Measurements from ENCODE around the gene CTTN.

The CTTN gene

GRCh38 chr11:70476669-70477068 is 78.3 kb downstream of the CTTN start:
- no peak overlapping the region for H3K4me3 Mint-ChIP-seq
- no peaks in the 10 kb centered on the region for H3K4me1 Mint-ChIP-seq
- no peak overlapping the region for H3K27ac Mint-ChIP-seq
- no peaks in the 10 kb centered on the region for H3K9me3 Mint-ChIP-seq
- H3K27me3 Mint-ChIP-seq = no peaks in the 10 kb centered on the region
- H3K36me3 Mint-ChIP-seq = no peaks in the 10 kb centered on the region

GRCh38 chr11:70477176-70477575 is 78.8 kb downstream of the CTTN start:
- Mint-ChIP-seq H3K4me3 (no peak overlapping the region), H3K36me3 (no peaks in the 10 kb centered on the region), H3K27me3 (no peaks in the 10 kb centered on the region), H3K27ac (no peak overlapping the region), H3K4me1 (no peaks in the 10 kb centered on the region), H3K9me3 (no peaks in the 10 kb centered on the region)

- H3K27ac Mint-ChIP-seq = no peak overlapping the region
- H3K9me3 Mint-ChIP-seq = no peaks in the 10 kb centered on the region
- H3K4me1 Mint-ChIP-seq = no peaks in the 10 kb centered on the region
- H3K36me3 Mint-ChIP-seq = no peaks in the 10 kb centered on the region
- no peak overlapping the region for H3K4me3 Mint-ChIP-seq
- H3K27me3 Mint-ChIP-seq = no peaks in the 10 kb centered on the region
Measured at GRCh38 chr11:70477609-70478008, 79.3 kb downstream of the CTTN start.

- H3K4me1 Mint-ChIP-seq = no peaks in the 10 kb centered on the region
- no peak overlapping the region for H3K27ac Mint-ChIP-seq
- H3K9me3 Mint-ChIP-seq = no peaks in the 10 kb centered on the region
- H3K27me3 Mint-ChIP-seq = no peaks in the 10 kb centered on the region
- H3K4me3 Mint-ChIP-seq = no peak overlapping the region
- H3K36me3 Mint-ChIP-seq = no peaks in the 10 kb centered on the region
Measured at GRCh38 chr11:70478166-70478890, 80.0 kb downstream of the CTTN start.

- no peak overlapping the region for H3K27ac Mint-ChIP-seq
- no peaks in the 10 kb centered on the region for H3K9me3 Mint-ChIP-seq
- H3K27me3 Mint-ChIP-seq = no peaks in the 10 kb centered on the region
- H3K4me3 Mint-ChIP-seq = no peak overlapping the region
- H3K4me1 Mint-ChIP-seq = no peaks in the 10 kb centered on the region
- no peaks in the 10 kb centered on the region for H3K36me3 Mint-ChIP-seq
Measured at GRCh38 chr11:70480711-70481110, 82.4 kb downstream of the CTTN start.

- H3K27me3 Mint-ChIP-seq = no peaks in the 10 kb centered on the region
- no peaks in the 10 kb centered on the region for H3K9me3 Mint-ChIP-seq
Measured at GRCh38 chr11:70481625-70482528, 83.5 kb downstream of the CTTN start.

GRCh38 chr11:70482529-70482917 is 84.2 kb downstream of the CTTN start:
- no peaks in the 10 kb centered on the region for H3K27me3 Mint-ChIP-seq

More at GRCh38 chr11:70481625-70482528, 83.5 kb downstream of the CTTN start:
- H3K4me1 Mint-ChIP-seq = no peaks in the 10 kb centered on the region
- no peaks in the 10 kb centered on the region for H3K36me3 Mint-ChIP-seq
- no peak overlapping the region for H3K27ac Mint-ChIP-seq
- H3K4me3 Mint-ChIP-seq = no peak overlapping the region

GRCh38 chr11:70483077-70483861 is 84.9 kb downstream of the CTTN start:
- no peaks in the 10 kb centered on the region for H3K9me3 Mint-ChIP-seq
- no peaks in the 10 kb centered on the region for H3K36me3 Mint-ChIP-seq
- H3K27ac Mint-ChIP-seq = no peak overlapping the region
- no peak overlapping the region for H3K4me3 Mint-ChIP-seq
- no peaks in the 10 kb centered on the region for H3K4me1 Mint-ChIP-seq
- no peaks in the 10 kb centered on the region for H3K27me3 Mint-ChIP-seq

More at GRCh38 chr11:70482529-70482917, 84.2 kb downstream of the CTTN start:
- no peaks in the 10 kb centered on the region for H3K9me3 Mint-ChIP-seq
- no peak overlapping the region for H3K4me3 Mint-ChIP-seq
- no peaks in the 10 kb centered on the region for H3K36me3 Mint-ChIP-seq
- H3K4me1 Mint-ChIP-seq = no peaks in the 10 kb centered on the region
- H3K27ac Mint-ChIP-seq = no peak overlapping the region

- Mint-ChIP-seq H3K27ac (no peak overlapping the region), H3K36me3 (no peaks in the 10 kb centered on the region), H3K4me1 (no peaks in the 10 kb centered on the region), H3K4me3 (no peak overlapping the region), H3K9me3 (no peaks in the 10 kb centered on the region), H3K27me3 (no peaks in the 10 kb centered on the region)
Measured at GRCh38 chr11:70483917-70484316, 85.6 kb downstream of the CTTN start.

GRCh38 chr11:70485326-70486025 is 87.1 kb downstream of the CTTN start:
- H3K9me3 Mint-ChIP-seq = no peaks in the 10 kb centered on the region
- H3K4me1 Mint-ChIP-seq = no peaks in the 10 kb centered on the region
- H3K4me3 Mint-ChIP-seq = no peak overlapping the region
- H3K27ac Mint-ChIP-seq = no peak overlapping the region
- H3K36me3 Mint-ChIP-seq = no peaks in the 10 kb centered on the region
- no peaks in the 10 kb centered on the region for H3K27me3 Mint-ChIP-seq

- H3K36me3 Mint-ChIP-seq = no peaks in the 10 kb centered on the region
- no peak overlapping the region for H3K27ac Mint-ChIP-seq
- no peak overlapping the region for H3K4me3 Mint-ChIP-seq
- H3K4me1 Mint-ChIP-seq = no peaks in the 10 kb centered on the region
- H3K27me3 Mint-ChIP-seq = no peaks in the 10 kb centered on the region
- H3K9me3 Mint-ChIP-seq = no peaks in the 10 kb centered on the region
Measured at GRCh38 chr11:70486026-70486415, 87.7 kb downstream of the CTTN start.

Data from activated naive CD4-positive, alpha-beta T cell treated with anti-CD3 and anti-CD28 coated beads, Interleukin-2, amount 50 U/mL, for 24 hours (primary cell).